Choroid plexus epithelial cell (primary cell): ENCODE results near the gene MINDY4.

Experiments
- DNase-seq: peaks from one replicate; pipeline ENCODE4 v3.0.0-alpha.2; 2010; ENCODE audit warnings: low read depth
- H3K4me3 ChIP-seq: 2 replicates; pipeline ENCODE4 v1.5.1; 2011; ENCODE audit warnings: low read depth, mild to moderate bottlenecking, control low read depth, low read length, moderate library complexity
- CTCF ChIP-seq: conservative IDR thresholded peaks from 2 replicates; pipeline ENCODE4 v1.5.1; 2011; ENCODE audit warnings: low read depth, mild to moderate bottlenecking, control low read depth, inconsistent platforms, low read length, moderate library complexity

The MINDY4 gene

DNA sequence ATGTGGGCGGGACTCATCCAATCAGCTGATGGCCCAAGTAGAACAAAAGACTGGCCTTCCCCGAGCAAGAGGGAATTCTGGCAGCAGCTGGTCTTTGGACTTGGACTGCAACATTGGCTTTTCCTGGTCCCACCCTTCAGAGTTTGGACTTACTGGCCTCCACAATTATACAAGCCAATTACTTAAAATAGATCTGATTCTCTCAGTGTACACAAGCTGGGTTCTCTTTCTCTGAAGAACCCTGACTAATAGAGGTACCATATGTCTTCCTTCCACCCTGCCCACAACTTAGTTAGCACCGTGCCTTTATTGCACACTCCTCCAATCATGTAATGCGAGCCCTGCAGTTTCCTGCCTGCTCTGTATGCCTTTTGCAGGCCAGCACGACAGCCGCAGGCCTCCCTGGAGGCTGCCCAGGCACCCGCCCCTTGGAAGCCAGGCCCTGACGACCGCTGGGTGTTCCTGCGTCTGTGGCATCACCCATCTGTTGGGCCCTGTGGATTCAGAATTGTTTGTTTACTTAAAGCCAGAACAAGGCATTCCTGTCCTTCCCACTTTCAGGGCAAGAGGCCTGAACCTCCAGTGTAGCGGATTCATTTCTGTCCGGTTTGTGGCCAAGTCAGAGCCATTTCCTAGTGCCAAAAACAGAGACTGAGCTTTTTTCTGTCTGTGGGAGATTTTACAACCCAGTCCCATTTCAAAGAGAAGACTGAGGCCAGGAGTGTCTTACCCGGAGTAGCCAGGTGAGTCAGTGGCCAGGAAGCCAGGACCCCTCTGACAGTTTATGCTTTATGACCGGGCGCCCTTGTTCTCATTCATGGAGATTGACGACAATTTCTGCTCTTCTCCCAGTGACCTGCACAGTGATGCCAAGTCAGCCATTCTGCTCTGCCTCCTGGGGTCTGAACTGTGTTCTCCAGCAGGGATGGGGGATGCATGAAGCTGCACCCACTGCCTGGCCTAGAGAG, 20.2 kb upstream of the MINDY4 start:
- peak; percentile 94 for DNase-seq
- TF ChIP-seq CTCF: no peak
- no peak overlapping the region for H3K4me3 ChIP-seq

- no peak for TF ChIP-seq CTCF
- no peak for DNase-seq
- peak within 1 kb of the TSS; percentile 11 for H3K4me3 ChIP-seq
Observed at GRCh38 chr7:30751696-30752273, 19.4 kb upstream of the MINDY4 start, which contains the start of gene INMT. Gene INMT (plus strand): TSS chr7:30752135. CDS start chr7:30752151, 16 bp downstream.

DNA sequence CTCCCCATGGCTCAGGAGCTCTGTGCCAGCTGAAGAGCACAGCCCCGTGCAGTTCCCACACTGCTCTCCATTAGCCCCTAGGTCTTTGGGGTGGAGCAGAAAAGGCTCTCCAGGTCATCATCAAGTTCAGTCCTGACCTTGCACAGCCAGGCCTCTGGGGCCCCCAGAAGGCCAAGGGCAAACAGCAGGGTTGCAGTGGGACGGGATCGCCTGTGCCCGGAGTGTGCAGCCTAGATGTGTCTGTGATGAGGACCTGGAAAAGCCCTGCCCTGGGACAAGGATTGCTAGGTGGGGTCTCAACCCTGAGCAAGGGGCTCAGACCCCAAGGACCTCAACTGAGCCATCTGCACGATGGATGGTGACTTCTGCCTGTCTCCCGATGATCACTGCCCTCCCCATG, 18.7 kb upstream of the MINDY4 start:
- no peak for TF ChIP-seq CTCF
- no peak for DNase-seq

GRCh38 chr7:30752979-30753378, 18.2 kb upstream of the MINDY4 start:
- DNase-seq: peak; percentile 31
- no peak overlapping the region for H3K4me3 ChIP-seq
- no peak for TF ChIP-seq CTCF

More for the DNA sequence above, 18.7 kb upstream of the MINDY4 start:
- H3K4me3 ChIP-seq: peak overlapping the region; percentile 11

GRCh38 chr7:30754315-30754877, 16.8 kb upstream of the MINDY4 start:
- no peak for DNase-seq
- no peak for TF ChIP-seq CTCF
- H3K4me3 ChIP-seq: no peak overlapping the region

DNA sequence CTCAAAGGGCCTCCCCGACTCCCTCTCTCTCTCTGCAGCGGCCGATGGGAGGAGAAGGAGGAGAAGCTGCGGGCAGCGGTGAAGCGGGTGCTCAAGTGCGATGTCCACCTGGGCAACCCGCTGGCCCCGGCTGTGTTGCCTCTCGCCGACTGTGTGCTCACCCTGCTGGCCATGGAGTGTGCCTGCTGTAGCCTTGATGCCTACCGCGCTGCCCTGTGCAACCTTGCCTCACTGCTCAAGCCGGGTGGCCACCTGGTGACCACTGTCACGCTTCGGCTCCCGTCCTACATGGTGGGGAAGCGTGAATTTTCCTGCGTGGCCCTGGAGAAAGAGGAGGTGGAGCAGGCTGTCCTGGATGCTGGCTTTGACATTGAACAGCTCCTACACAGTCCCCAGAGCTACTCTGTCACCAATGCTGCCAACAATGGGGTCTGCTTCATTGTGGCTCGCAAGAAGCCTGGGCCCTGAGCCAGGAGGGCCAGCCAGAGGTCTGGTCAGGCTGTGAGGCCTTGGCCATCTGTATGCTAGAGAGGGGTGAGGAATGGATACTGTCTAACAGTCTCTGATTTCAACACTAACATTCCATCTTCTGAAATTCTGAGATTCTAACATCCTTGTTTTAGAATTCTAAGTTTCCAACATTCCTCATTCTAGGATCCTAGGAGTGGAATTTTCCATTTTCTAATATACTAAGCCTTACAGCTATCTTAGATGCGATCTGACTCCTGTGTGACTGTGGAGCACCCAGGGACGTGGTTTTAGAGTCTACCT, 15.6 kb upstream of the MINDY4 start:
- no peak overlapping the region for H3K4me3 ChIP-seq
- DNase-seq: peak; percentile 57
- TF ChIP-seq CTCF: no peak
